Stimulated activated naive CD8-positive, alpha-beta T cell treated with anti-CD3 and anti-CD28 coated beads, Interleukin-15, Interleukin-2, amounts not matched to agents 100 U/mL and 50 U/mL, for 24 hours (primary cell): ENCODE results near the gene APOBEC3B.
"Not testable (repeated sequence)": the region's sequence is repeated elsewhere in the genome, so short reads cannot be mapped to it uniquely, and the experiment has no call there.

Experiments used
- ATAC-seq: fragments of 150-1000 bp; cut with Tn5 transposase; one replicate; pipeline ENCODE4 v1.10.0; 2021
- DNase-seq: peaks from one replicate; pipeline ENCODE4 v3.0.0; 2021

Gene APOBEC3B

GRCh38 chr22:38981992-38982927 lies at the start of gene APOBEC3B:
TSS of gene APOBEC3B (plus strand) at chr22:38982347. CDS start at chr22:38982454, 107 bp downstream.
- peak; percentile 60 for DNase-seq
- peak; percentile 71 for ATAC-seq

GRCh38 chr22:38935023-38935422 lies 47.1 kb upstream of the APOBEC3B start:
- DNase-seq (no peak), ATAC-seq (no peak)

GRCh38 chr22:38935616-38936015 lies 46.5 kb upstream of the APOBEC3B start:
- DNase-seq, result no peak
- no peak for ATAC-seq

GRCh38 chr22:38936562-38936961 lies 45.6 kb upstream of the APOBEC3B start:
- ATAC-seq (no peak), DNase-seq (no peak)

GRCh38 chr22:38937036-38937435 lies 45.1 kb upstream of the APOBEC3B start:
- ATAC-seq (no peak), DNase-seq (no peak)

- no peak for DNase-seq
- ATAC-seq, result no peak
These were observed 44.6 kb upstream of the APOBEC3B start for GRCh38 chr22:38937541-38937940.

GRCh38 chr22:38938221-38938620 lies 43.9 kb upstream of the APOBEC3B start:
- no peak for ATAC-seq

GRCh38 chr22:38938925-38939324 lies 43.2 kb upstream of the APOBEC3B start:
- ATAC-seq, result no peak
- no peak for DNase-seq

More at GRCh38 chr22:38938221-38938620, 43.9 kb upstream of the APOBEC3B start:
- DNase-seq, result no peak

GRCh38 chr22:38940811-38941384 lies 41.2 kb upstream of the APOBEC3B start:
- DNase-seq (no peak), ATAC-seq (peak; percentile 4)

- ATAC-seq, result peak; percentile 95
- DNase-seq, result peak; percentile 74
These were observed 40.6 kb upstream of the APOBEC3B start for GRCh38 chr22:38941488-38941987.

- ATAC-seq (no peak), DNase-seq (no peak)
These were observed 39.4 kb upstream of the APOBEC3B start for GRCh38 chr22:38942702-38943101.

- ATAC-seq (no peak), DNase-seq (no peak)
These were observed 38.9 kb upstream of the APOBEC3B start for GRCh38 chr22:38943201-38943600.

- ATAC-seq (no peak), DNase-seq (no peak)
These were observed 38.3 kb upstream of the APOBEC3B start for GRCh38 chr22:38943882-38944281.

GRCh38 chr22:38944653-38945052 lies 37.5 kb upstream of the APOBEC3B start:
- ATAC-seq, result no peak
- DNase-seq, result no peak

GRCh38 chr22:38945706-38946338 lies 36.3 kb upstream of the APOBEC3B start:
- DNase-seq, ATAC-seq: not testable (repeated sequence)

GRCh38 chr22:38946771-38947170 lies 35.4 kb upstream of the APOBEC3B start:
- ATAC-seq, result no peak
- no peak for DNase-seq

GRCh38 chr22:38947321-38948140 lies 34.6 kb upstream of the APOBEC3B start:
- no peak for DNase-seq
- ATAC-seq, result peak; percentile 77

- no peak for DNase-seq
- ATAC-seq, result no peak
These were observed 33.8 kb upstream of the APOBEC3B start for GRCh38 chr22:38948181-38948940.

- DNase-seq, result no peak
- no peak for ATAC-seq
These were observed 32.2 kb upstream of the APOBEC3B start for GRCh38 chr22:38949889-38950405.

- ATAC-seq (no peak), DNase-seq (no peak)
These were observed 31.4 kb upstream of the APOBEC3B start for GRCh38 chr22:38950527-38951295.
